ENCODE data around the gene GNAQ.

DNA sequence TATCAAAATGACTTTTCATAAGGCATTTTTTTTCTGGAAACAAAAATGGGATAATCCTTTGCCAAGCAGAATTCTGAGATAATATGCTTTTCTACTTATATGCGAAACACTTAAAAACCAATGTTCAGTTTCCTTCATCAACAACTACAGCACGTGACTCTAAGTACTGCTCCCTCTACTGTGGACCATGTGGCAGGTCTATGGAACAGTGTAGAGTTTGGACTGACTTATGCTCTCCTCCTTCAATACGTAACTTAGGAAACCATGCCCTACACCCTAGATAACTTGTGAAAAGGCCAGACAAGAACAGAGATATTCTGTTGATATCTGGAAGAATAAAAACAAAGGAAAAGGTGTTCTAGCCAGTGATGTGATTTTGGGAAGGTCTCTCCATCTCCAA is 272.2 kb downstream of the GNAQ start:
- no peak for TF ChIP-seq POLR2A (IDR thresholded peaks at IDR 0.05; ENCODE audit: low read depth)
- no peak for TF ChIP-seq CTCF (IDR thresholded peaks at IDR 0.05)
